Posterior cingulate gyrus (tissue), 11 donors: ENCODE measurements around the gene GVQW3.
"Not testable (repeated sequence)": the region's sequence is repeated elsewhere in the genome, so short reads cannot be mapped to it uniquely, and the experiment has no call there.

Experiments
- DNase-seq, 10 donors: peaks; one replicate each; pipeline versions ENCODE4 v3.0.0 to v3.0.0-alpha.2; 2020 to 2021; ENCODE audit warnings: mixed read lengths in 3 of 10
- intact Hi-C: fragments of 100-400 bp; cut with DNase I; formaldehyde crosslinking; loops from one replicate; pipeline ENCODE4 v1.15.1; 2023

Gene GVQW3

GRCh38 chr11:76382209-76382608, 1.1 kb downstream of the GVQW3 start:
- intact Hi-C loops, result loop anchor here (5.0 kb wide), 1 partner anchor 145 kb away; no protein-coding TSS in a partner anchor
- DNase-seq, result no peak

GRCh38 chr11:76385903-76386302, 4.8 kb downstream of the GVQW3 start:
- DNase-seq, result no peak
- intact Hi-C loops, result no loop called here

GRCh38 chr11:76388408-76388807, 7.3 kb downstream of the GVQW3 start:
- no peak for DNase-seq
- intact Hi-C loops, result no loop called here

GRCh38 chr11:76391021-76391420, 9.9 kb downstream of the GVQW3 start:
- no peak for DNase-seq
- intact Hi-C loops, result no loop called here

GRCh38 chr11:76391811-76392475, 10.8 kb downstream of the GVQW3 start:
- intact Hi-C loops, result no loop called here
- DNase-seq, result no peak

- intact Hi-C loops, result no loop called here
- no peak for DNase-seq
Observed at GRCh38 chr11:76392870-76393269, 11.7 kb downstream of the GVQW3 start.

- no peak for DNase-seq
- intact Hi-C loops, result no loop called here
Observed at GRCh38 chr11:76394411-76394810, 13.3 kb downstream of the GVQW3 start.

- DNase-seq, result no peak
- intact Hi-C loops, result no loop called here
Observed at GRCh38 chr11:76395296-76395695, 14.2 kb downstream of the GVQW3 start.

GRCh38 chr11:76397383-76397782, 16.3 kb downstream of the GVQW3 start:
- DNase-seq, result no peak
- intact Hi-C loops, result no loop called here

GRCh38 chr11:76400967-76401366, 19.8 kb downstream of the GVQW3 start:
- no peak for DNase-seq
- intact Hi-C loops, result no loop called here

GRCh38 chr11:76401484-76401883, 20.4 kb downstream of the GVQW3 start:
- DNase-seq, intact Hi-C loops: not testable (repeated sequence)

GRCh38 chr11:76406359-76406758, 25.2 kb downstream of the GVQW3 start:
- intact Hi-C loops, result no loop called here

GRCh38 chr11:76408171-76408965, 27.2 kb downstream of the GVQW3 start:
- no peak for DNase-seq
- intact Hi-C loops, result no loop called here

More at GRCh38 chr11:76406359-76406758, 25.2 kb downstream of the GVQW3 start:
- DNase-seq, result no peak

GRCh38 chr11:76410851-76411357, 29.8 kb downstream of the GVQW3 start:
- DNase-seq, result no peak
- intact Hi-C loops, result no loop called here

GRCh38 chr11:76415073-76415472, 34.0 kb downstream of the GVQW3 start:
- no peak for DNase-seq
- intact Hi-C loops, result no loop called here

GRCh38 chr11:76419896-76420295, 38.8 kb downstream of the GVQW3 start:
- intact Hi-C loops, result no loop called here

GRCh38 chr11:76424379-76424778, 43.3 kb downstream of the GVQW3 start:
- intact Hi-C loops, result no loop called here
- no peak for DNase-seq

More at GRCh38 chr11:76419896-76420295, 38.8 kb downstream of the GVQW3 start:
- DNase-seq, result no peak

- intact Hi-C loops, result no loop called here
- no peak for DNase-seq
Observed at GRCh38 chr11:76424891-76425290, 43.8 kb downstream of the GVQW3 start.

GRCh38 chr11:76426660-76427059, 45.5 kb downstream of the GVQW3 start:
- intact Hi-C loops, result no loop called here

GRCh38 chr11:76436020-76436419, 54.9 kb downstream of the GVQW3 start:
- DNase-seq, result no peak
- intact Hi-C loops, result no loop called here

More at GRCh38 chr11:76426660-76427059, 45.5 kb downstream of the GVQW3 start:
- no peak for DNase-seq

- no peak for DNase-seq
- intact Hi-C loops, result no loop called here
Observed at GRCh38 chr11:76443268-76443980, 62.3 kb downstream of the GVQW3 start.
